B cell (primary cell): ENCODE measurements around the gene PHLPP2. TPM values are rescaled to one million over a fixed set of nuclear protein-coding genes. Genes with fewer than 3 reads are reported as not detected.
"Not testable (repeated sequence)": the region's sequence is repeated elsewhere in the genome, so short reads cannot be mapped to it uniquely, and the experiment has no call there.

Experiments used
- ATAC-seq: fragments of 200-7000 bp; cut with Tn5 transposase; one replicate; pipeline ENCODE4 v1.10.0; 2021; ENCODE audit warnings: low read depth, mild to moderate bottlenecking, moderate number of reproducible peaks, moderate library complexity
- CTCF ChIA-PET: fragments of 350-600 bp; sonication (Branson Sonifier 250); formaldehyde crosslinking; loops from one replicate; lab custom pipeline; 2021; ENCODE audit warnings: antibody characterized with exemption, inconsistent platforms; lab: Charles Lee
- POLR2A ChIA-PET: fragments of 350-600 bp; sonication (Branson Sonifier 250); formaldehyde crosslinking; loops from one replicate; lab custom pipeline; 2021; ENCODE audit warnings: antibody characterized with exemption; lab: Charles Lee
- DNase-seq: peaks from one replicate; pipeline ENCODE4 v3.0.0; 2013
- H2AFZ ChIP-seq: 2 replicates; pipeline ENCODE4 v1.6.1; 2012; ENCODE audit warnings: mild to moderate bottlenecking, low read depth, low read length; ENCODE audit not compliant: insufficient read depth, poor library complexity, severe bottlenecking
- H3K27ac ChIP-seq, 2 donors: 1 replicate in 1 of 2; 2 replicates in 1 of 2; pipeline ENCODE4 v1.5.1; 2012 to 2013; ENCODE audit warnings: low read length in 2 of 2, mild to moderate bottlenecking in 2 of 2, moderate library complexity in 1 of 2
- H3K27me3 ChIP-seq, 4 experiments: fragments of 200-600 bp in 1 of 4; sonication (generic) in 1 of 4; replicated peaks in 1 of 4; 1 replicate in 2 of 4; 2 replicates in 2 of 4; pipeline versions ENCODE4 v1.6.1 to v1.7.0; 2013 to 2016; ENCODE audit warnings: low read length in 3 of 4, mild to moderate bottlenecking in 2 of 4, mixed read lengths in 1 of 4, moderate library complexity in 1 of 4; ENCODE audit not compliant: insufficient read depth in 4 of 4, control insufficient read depth in 3 of 4; ENCODE audit errors: control extremely low read depth in 1 of 4
- H3K36me3 ChIP-seq, 2 experiments: replicated peaks in 1 of 2; 1 replicate in 1 of 2; 2 replicates in 1 of 2; pipeline versions ENCODE4 v1.6.1 to v1.7.1; 2013; ENCODE audit warnings: low read length in 1 of 2; ENCODE audit not compliant: insufficient read depth in 2 of 2, control insufficient read depth in 1 of 2; ENCODE audit errors: control extremely low read depth in 1 of 2, extremely low read depth in 1 of 2
- H3K4me1 ChIP-seq, 2 donors: fragments of 200-600 bp in 1 of 2; sonication (generic) in 1 of 2; 1 replicate in 1 of 2; 2 replicates in 1 of 2; pipeline versions ENCODE4 v1.5.1 to v1.6.1; 2013 to 2017; ENCODE audit warnings: low read length in 2 of 2; ENCODE audit not compliant: control insufficient read depth in 2 of 2, insufficient read depth in 2 of 2
- H3K4me2 ChIP-seq: replicated peaks from 2 replicates; pipeline ENCODE3; 2012; ENCODE audit warnings: mild to moderate bottlenecking, low read depth, low read length; ENCODE audit not compliant: poor library complexity, severe bottlenecking
- H3K4me3 ChIP-seq, 5 experiments: fragments of 200-600 bp in 1 of 5; sonication (generic) in 1 of 5; 1 replicate in 3 of 5; 2 replicates in 2 of 5; pipeline versions ENCODE4 v1.5.1 to v1.7.0; 2011 to 2016; ENCODE audit warnings: low read length in 4 of 5, mild to moderate bottlenecking in 4 of 5, low read depth in 2 of 5, control low read depth in 1 of 5, moderate library complexity in 1 of 5; ENCODE audit not compliant: insufficient read depth in 1 of 5; ENCODE audit errors: control extremely low read depth in 1 of 5, extremely low read depth in 1 of 5
- H3K79me2 ChIP-seq: fragments of 200-600 bp; sonication (generic); one replicate; pipeline ENCODE4 v1.6.0; 2016; ENCODE audit warnings: low read length; ENCODE audit not compliant: control insufficient read depth, insufficient read depth
- H3K9ac ChIP-seq: fragments of 200-600 bp; sonication (generic); 2 replicates; pipeline ENCODE4 v1.6.1; 2017; ENCODE audit warnings: mild to moderate bottlenecking, low read length, moderate library complexity
- H3K9me3 ChIP-seq, 3 donors: one replicate each; pipeline versions ENCODE4 v1.6.1 to v1.7.1; 2013; ENCODE audit warnings: low read length in 2 of 3; ENCODE audit not compliant: control insufficient read depth in 2 of 3, insufficient read depth in 1 of 3; ENCODE audit errors: control extremely low read depth in 1 of 3
- H4K20me1 ChIP-seq: 2 replicates; pipeline ENCODE4 v1.6.0; 2012; ENCODE audit warnings: mild to moderate bottlenecking, low read length; ENCODE audit not compliant: insufficient read depth, control insufficient read depth, poor library complexity, severe bottlenecking
- H3K27ac Mint-ChIP-seq: one replicate; pipeline ENCODE4 v1.8.0; 2021; ENCODE audit warnings: mixed read lengths
- H3K27me3 Mint-ChIP-seq: one replicate; pipeline ENCODE4 v1.8.0; 2021; ENCODE audit warnings: mixed read lengths
- H3K4me1 Mint-ChIP-seq: one replicate; pipeline ENCODE4 v1.8.0; 2021; ENCODE audit warnings: mixed read lengths
- H3K4me3 Mint-ChIP-seq: one replicate; pipeline ENCODE4 v1.8.0; 2021; ENCODE audit warnings: mixed read lengths
- H3K9me3 Mint-ChIP-seq: one replicate; pipeline ENCODE4 v1.8.0; 2022; ENCODE audit warnings: mixed read lengths; ENCODE audit not compliant: insufficient read depth
- EZH2 ChIP-seq: IDR thresholded peaks from 2 replicates; pipeline ENCODE4 v1.6.1; 2012; ENCODE audit warnings: borderline replicate concordance, low read depth, mild to moderate bottlenecking, moderate library complexity, low read length; ENCODE audit not compliant: insufficient read depth, poor library complexity, severe bottlenecking
- WGBS: methylation state at CpG from one replicate; pipeline ENCODE4 v1.1.5; 2013; ENCODE audit warnings: missing lambda C conversion rate; ENCODE audit not compliant: insufficient coverage; 5-methylcytosine and 5-hydroxymethylcytosine counted together
- intact Hi-C: fragments of 100-400 bp; cut with micrococcal nuclease; formaldehyde crosslinking; loops from one replicate; pipeline ENCODE4 v1.10.0; 2022
- polyA plus RNA-seq: library from polyadenylated mRNA; depleted of rRNA; stranded (reverse); fragments of >200 nt; gene quantifications from 2 replicates; pipeline ENCODE4 v1.2.3, GENCODE V29; 2012
- total RNA-seq, 2 donors: library from RNA; stranded (reverse); fragments of 120-200 nt in 1 of 2; gene quantifications; 1 replicate in 1 of 2; 2 replicates in 1 of 2; pipeline versions ENCODE4 v1.2.3 to v1.2.4, GENCODE V29; 2013 to 2022
- TF ChIP-seq, protein P1 (sequence below): fragments of 200-600 bp; IDR thresholded peaks from one replicate; pipeline ENCODE4 v1.8.0; 2022; ENCODE audit warnings: antibody characterized with exemption, mild to moderate bottlenecking

Gene PHLPP2
- total and polyA plus RNA-seq, 2 donors (not counting 1 experiment from before 2014, with no cell fraction given), result 7.2 to 16.1 TPM

DNA sequence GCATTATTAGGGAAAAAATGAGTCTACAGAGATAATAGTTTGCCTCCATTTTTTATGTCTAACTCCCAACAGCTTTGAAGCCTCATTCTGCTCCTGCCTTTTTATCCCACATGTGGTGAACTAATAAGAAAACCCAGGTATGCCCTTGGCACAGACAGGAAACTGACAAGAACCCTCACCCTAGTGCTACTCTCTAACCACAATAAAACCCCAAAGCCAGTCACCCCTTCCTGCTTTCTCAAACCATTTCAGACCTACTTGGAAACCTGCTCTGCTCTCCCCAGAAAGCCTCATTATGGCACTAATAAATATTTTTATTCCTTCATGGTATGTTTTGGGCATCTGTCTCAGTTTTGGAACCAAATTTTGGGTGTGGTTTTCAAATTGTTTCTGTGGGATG is 102.4 kb downstream of the PHLPP2 start:
- H3K36me3 ChIP-seq, result no peaks in the 10 kb centered on the region
- ChIA-PET POLR2A (interaction anchor here (1.7 kb wide), 1 partner anchor 57 kb away, joined by 7 read pairs; no protein-coding TSS in a partner anchor), CTCF (interaction anchor here (1.0 kb wide), 1 partner anchor 11 kb away, joined by 3 read pairs; no protein-coding TSS in a partner anchor)
- no peak for ATAC-seq
- no peak overlapping the region for H2AFZ ChIP-seq
- no peaks in the 10 kb centered on the region for H3K9me3 Mint-ChIP-seq
- TF ChIP-seq EZH2, result no peak
- H3K4me3 Mint-ChIP-seq, result no peak overlapping the region
- H3K27me3 Mint-ChIP-seq, result peaks cover 11% of the 10 kb centered on the region
- peaks cover 9% of the 10 kb centered on the region for H3K4me1 Mint-ChIP-seq
- no peak overlapping the region for H3K4me2 ChIP-seq
- peaks cover 0 to 4% (median 0%) of the 10 kb centered on the region in 3 donors for H3K9me3 ChIP-seq
- DNase-seq, result no peak
- no peak overlapping the region for H3K9ac ChIP-seq
- no peak overlapping the region for H3K4me3 ChIP-seq
- H3K27ac Mint-ChIP-seq, result no peak overlapping the region
- intact Hi-C loops, result no loop called here
- H3K27me3 ChIP-seq, result peaks cover 0 to 30% (median 23%) of the 10 kb centered on the region in 4 experiments
- H3K79me2 ChIP-seq, result no peaks in the 10 kb centered on the region
- no peak overlapping the region for H3K27ac ChIP-seq
- no peaks in the 10 kb centered on the region for H4K20me1 ChIP-seq
- H3K4me1 ChIP-seq, result peaks cover 16 to 20% of the 10 kb centered on the region in 2 donors

DNA sequence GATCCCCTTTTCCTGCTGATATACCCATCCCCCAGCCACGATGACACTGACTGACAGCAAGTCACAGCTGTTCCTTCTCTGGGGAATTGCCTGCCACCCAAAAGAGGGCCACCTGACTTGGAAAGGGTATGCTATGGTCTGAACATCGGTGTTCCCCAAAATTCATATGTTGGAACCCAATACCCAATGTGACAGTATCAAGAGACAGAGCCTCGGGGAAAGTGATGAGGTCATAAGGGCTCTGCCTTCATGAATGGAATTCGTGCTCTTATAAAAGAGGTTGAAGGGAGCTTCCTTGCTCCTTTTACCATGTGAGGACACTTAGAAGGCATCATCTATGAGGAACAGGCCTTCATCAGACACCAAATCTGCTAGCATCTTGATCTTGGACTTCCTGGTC is 106.1 kb downstream of the PHLPP2 start:
- no peaks in the 10 kb centered on the region for H4K20me1 ChIP-seq
- peaks cover 6% of the 10 kb centered on the region for H3K4me1 Mint-ChIP-seq
- POLR2A ChIA-PET, result no interaction called here
- DNase-seq (no peak), ATAC-seq (no peak)
- H3K36me3 ChIP-seq, result no peaks in the 10 kb centered on the region
- intact Hi-C loops, result no loop called here
- peaks cover 0 to 6% (median 2%) of the 10 kb centered on the region in 4 experiments for H3K27me3 ChIP-seq
- peaks cover 0 to 3% of the 10 kb centered on the region in 2 donors for H3K4me1 ChIP-seq
- TF ChIP-seq, protein P1, sequence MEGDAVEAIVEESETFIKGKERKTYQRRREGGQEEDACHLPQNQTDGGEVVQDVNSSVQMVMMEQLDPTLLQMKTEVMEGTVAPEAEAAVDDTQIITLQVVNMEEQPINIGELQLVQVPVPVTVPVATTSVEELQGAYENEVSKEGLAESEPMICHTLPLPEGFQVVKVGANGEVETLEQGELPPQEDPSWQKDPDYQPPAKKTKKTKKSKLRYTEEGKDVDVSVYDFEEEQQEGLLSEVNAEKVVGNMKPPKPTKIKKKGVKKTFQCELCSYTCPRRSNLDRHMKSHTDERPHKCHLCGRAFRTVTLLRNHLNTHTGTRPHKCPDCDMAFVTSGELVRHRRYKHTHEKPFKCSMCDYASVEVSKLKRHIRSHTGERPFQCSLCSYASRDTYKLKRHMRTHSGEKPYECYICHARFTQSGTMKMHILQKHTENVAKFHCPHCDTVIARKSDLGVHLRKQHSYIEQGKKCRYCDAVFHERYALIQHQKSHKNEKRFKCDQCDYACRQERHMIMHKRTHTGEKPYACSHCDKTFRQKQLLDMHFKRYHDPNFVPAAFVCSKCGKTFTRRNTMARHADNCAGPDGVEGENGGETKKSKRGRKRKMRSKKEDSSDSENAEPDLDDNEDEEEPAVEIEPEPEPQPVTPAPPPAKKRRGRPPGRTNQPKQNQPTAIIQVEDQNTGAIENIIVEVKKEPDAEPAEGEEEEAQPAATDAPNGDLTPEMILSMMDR, result no peak
- TF ChIP-seq EZH2, result no peak
- H3K4me2 ChIP-seq, result no peak overlapping the region
- no peaks in the 10 kb centered on the region for H3K9me3 Mint-ChIP-seq
- H3K79me2 ChIP-seq, result no peaks in the 10 kb centered on the region
- no peak overlapping the region for H3K27ac Mint-ChIP-seq
- no peaks in the 10 kb centered on the region for H3K9me3 ChIP-seq
- H3K9ac ChIP-seq, result no peak overlapping the region
- no peak overlapping the region for H3K27ac ChIP-seq
- no CpG with 5 or more reads among the region's 4 CpGs for WGBS
- H3K4me3 Mint-ChIP-seq, result no peak overlapping the region
- H2AFZ ChIP-seq, result no peak overlapping the region
- H3K27me3 Mint-ChIP-seq, result peaks cover 11% of the 10 kb centered on the region
- CTCF ChIA-PET, result no interaction called here
- H3K4me3 ChIP-seq, result no peak overlapping the region

DNA sequence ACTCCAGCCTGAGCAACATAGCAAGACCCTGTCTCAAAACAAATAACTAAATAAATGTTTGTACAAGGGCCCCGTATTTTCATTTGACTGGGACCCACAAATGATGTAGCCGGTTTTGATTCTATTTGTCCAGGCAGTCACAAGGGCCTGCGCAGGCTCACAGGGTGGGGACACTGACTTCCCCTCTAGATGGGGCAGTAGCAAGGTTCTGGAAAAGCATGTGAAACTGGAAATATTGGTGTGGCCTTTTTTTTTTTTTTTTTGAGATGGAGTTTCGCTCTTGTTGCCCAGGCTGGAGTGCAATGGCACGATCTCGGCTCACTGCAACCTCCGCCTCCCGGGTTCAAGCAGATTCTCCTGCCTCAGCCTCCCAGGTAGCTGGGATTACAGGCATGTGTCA is 109.5 kb downstream of the PHLPP2 start:
- peaks cover 3 to 13% of the 10 kb centered on the region in 2 donors for H3K4me1 ChIP-seq
- CTCF ChIA-PET, result interaction anchor here (0.7 to 2.0 kb wide), 5 partner anchors 50 to 202 kb away, joined by 3 to 8 read pairs (median 6); no protein-coding TSS in a partner anchor
- POLR2A ChIA-PET, H3K36me3 ChIP-seq, ATAC-seq, intact Hi-C loops, H3K9me3 ChIP-seq, H3K4me3 Mint-ChIP-seq, H4K20me1 ChIP-seq, H3K4me3 ChIP-seq, H3K27ac Mint-ChIP-seq, H3K9me3 Mint-ChIP-seq, H3K27ac ChIP-seq, H3K79me2 ChIP-seq, H3K9ac ChIP-seq, H3K4me1 Mint-ChIP-seq, H3K27me3 ChIP-seq, DNase-seq, H3K27me3 Mint-ChIP-seq, H2AFZ ChIP-seq, H3K4me2 ChIP-seq: not testable (repeated sequence)
- 98% methylated on average over 7 of the region's 8 CpGs for WGBS
